ENCODE results near the gene KCNRG.

DNA sequence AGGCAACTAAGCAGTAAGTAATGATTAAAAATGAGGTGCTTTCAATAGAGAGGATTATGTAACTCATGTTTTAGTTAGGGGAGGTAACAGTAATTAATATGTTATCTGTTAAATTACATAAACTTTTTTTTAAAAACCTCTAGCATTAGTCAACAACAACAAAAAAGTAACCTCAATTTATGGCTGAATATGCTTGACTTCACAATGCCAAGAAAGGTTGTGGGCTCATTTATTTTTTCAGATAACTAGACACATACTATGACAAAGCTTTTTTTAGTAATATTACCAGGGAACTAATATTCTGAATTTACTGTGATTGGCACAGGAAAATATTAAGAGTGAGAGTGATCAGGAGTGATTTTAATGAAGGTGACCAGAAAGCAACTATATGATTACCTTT is 54.9 kb downstream of the KCNRG start:
- TF ChIP-seq POLR2A (IDR thresholded peaks at IDR 0.05): no peak
- no peak for TF ChIP-seq EP300 (IDR thresholded peaks at IDR 0.05)

Data from stomach (tissue), 4 donors.